ENCODE results near the gene MPIG6B. TPM values are rescaled to one million over a fixed set of nuclear protein-coding genes. Genes with fewer than 3 reads are reported as not detected.

MPIG6B gene
- total RNA-seq, 4 donors from 2014 or later = 0.54 TPM; not detected in 3

DNA sequence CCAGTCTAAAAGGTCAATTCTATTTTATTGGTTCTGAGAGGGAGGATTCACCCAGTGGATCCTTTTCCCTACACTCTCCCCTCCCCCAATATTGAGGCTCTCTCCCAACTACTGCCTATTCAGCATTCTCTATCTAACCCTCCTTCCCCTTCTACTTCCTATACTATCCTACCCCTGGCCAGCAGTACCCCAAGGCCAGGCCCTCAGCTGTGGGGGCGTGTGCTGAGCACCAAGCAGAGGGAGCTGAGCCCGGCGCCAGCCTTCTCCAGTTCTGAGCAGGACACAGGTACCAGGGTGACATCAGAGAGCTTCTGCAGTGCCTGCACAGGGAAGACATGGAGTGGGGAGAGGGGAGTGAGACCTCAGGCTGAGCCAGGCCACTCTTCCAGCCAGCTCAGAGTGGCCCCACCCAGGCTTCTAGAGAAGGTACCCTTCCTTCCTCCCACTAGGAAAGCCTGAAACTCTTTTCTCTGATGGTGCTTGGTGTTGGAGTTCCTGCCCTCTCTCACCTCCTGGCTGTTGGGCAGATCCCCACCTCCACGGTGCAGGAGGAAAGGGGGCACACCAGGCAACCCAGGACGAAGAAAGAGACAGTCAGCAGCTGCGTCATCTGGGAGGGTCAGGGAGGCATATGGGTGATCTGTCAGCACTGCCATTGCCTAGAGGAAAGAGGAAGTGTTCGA, 4.0 kb downstream of the MPIG6B start:
- H3K36me3 ChIP-seq = peaks cover 0 to 50% of the 10 kb centered on the region in 2 donors
- peaks cover 0 to 47% (median 20%) of the 10 kb centered on the region in 3 donors for H3K4me1 ChIP-seq
- H3K27me3 ChIP-seq = no peaks in the 10 kb centered on the region
- no peak for ATAC-seq
- peak overlapping the region in 3 of 4 donors; percentile 94 to 99 (median 98) for H3K27ac ChIP-seq
- H3K9me3 ChIP-seq = no peaks in the 10 kb centered on the region
- peak overlapping the region in 1 of 2 donors; percentile 80 for H3K4me3 ChIP-seq
- TF ChIP-seq EP300 (IDR thresholded peaks at IDR 0.05) (no peak), POLR2AphosphoS5 (IDR thresholded peaks at IDR 0.05) (no peak)
- 60% methylated on average over 2 of the region's 7 CpGs; no CpG with 5 or more reads in 1 of the 2 donors for WGBS, 2 donors (ENCODE audit: low coverage in 1 of 2)

DNA sequence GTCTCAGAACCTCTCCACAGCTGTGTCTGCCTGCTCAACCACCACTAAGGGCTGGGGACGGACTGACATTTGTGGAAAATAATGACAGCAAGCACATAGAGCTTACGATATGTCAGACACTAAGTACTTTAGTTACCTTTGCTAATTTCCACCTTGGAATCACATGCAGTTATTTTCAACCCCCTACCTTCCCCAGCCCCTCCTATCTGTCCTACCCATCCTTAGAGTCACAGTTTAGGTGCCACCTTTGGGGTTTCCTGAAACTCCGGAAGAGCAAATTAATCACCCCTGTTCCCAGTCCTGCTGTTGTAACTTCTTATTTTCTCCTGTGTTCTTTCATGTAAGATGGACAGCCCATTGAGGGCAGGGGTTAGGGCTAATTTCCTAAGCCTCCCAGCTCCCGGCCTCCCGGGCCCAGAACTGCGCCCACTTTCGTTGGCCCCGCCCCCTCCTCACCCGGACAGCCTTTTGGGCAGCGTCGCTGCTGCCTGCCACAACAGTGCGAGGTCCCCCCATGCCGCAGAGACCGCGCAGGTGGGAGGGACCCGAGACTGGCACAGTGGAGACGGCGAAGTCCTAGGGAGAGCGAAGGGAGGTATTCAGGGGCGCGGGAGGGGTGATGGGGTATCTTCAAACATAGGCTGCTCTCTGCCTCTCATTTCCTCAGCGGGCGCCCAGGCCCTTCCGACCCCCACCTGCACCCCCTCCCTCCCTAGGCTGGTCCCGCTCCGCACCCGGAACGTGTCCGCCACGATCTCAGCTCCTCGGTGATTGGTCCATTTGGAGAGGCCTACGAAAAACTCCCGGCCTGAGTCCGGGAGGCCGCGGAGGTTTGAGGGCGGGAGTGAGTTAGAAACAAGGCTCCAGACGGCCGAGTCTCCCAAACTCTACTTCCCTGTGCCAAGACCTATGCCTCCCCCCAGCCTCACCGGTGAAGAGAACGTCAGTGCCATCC, 4.8 kb downstream of the MPIG6B start:
- WGBS, 2 donors (ENCODE audit: low coverage in 1 of 2) = 47 to 100% methylated on average over 1 to 8 of the region's 41 CpGs
- Histone ChIP-seq H3K27me3 (no peaks in the 10 kb centered on the region), H3K27ac (peak overlapping the region; percentile 8 to 99 (median 96)), H3K4me1 (peaks cover 0 to 55% (median 20%) of the 10 kb centered on the region in 3 donors), H3K9me3 (no peaks in the 10 kb centered on the region), H3K4me3 (peak overlapping the region; percentile 80 to 92), H3K36me3 (peaks cover 0 to 59% of the 10 kb centered on the region in 2 donors)
- ATAC-seq = no peak
- TF ChIP-seq, protein P1, sequence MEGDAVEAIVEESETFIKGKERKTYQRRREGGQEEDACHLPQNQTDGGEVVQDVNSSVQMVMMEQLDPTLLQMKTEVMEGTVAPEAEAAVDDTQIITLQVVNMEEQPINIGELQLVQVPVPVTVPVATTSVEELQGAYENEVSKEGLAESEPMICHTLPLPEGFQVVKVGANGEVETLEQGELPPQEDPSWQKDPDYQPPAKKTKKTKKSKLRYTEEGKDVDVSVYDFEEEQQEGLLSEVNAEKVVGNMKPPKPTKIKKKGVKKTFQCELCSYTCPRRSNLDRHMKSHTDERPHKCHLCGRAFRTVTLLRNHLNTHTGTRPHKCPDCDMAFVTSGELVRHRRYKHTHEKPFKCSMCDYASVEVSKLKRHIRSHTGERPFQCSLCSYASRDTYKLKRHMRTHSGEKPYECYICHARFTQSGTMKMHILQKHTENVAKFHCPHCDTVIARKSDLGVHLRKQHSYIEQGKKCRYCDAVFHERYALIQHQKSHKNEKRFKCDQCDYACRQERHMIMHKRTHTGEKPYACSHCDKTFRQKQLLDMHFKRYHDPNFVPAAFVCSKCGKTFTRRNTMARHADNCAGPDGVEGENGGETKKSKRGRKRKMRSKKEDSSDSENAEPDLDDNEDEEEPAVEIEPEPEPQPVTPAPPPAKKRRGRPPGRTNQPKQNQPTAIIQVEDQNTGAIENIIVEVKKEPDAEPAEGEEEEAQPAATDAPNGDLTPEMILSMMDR (IDR thresholded peaks at IDR 0.05) = no peak
- TF ChIP-seq POLR2A (IDR thresholded peaks at IDR 0.05) = no peak
- TF ChIP-seq EP300 (IDR thresholded peaks at IDR 0.05) = no peak
- TF ChIP-seq POLR2AphosphoS5 (IDR thresholded peaks at IDR 0.05) = no peak

DNA sequence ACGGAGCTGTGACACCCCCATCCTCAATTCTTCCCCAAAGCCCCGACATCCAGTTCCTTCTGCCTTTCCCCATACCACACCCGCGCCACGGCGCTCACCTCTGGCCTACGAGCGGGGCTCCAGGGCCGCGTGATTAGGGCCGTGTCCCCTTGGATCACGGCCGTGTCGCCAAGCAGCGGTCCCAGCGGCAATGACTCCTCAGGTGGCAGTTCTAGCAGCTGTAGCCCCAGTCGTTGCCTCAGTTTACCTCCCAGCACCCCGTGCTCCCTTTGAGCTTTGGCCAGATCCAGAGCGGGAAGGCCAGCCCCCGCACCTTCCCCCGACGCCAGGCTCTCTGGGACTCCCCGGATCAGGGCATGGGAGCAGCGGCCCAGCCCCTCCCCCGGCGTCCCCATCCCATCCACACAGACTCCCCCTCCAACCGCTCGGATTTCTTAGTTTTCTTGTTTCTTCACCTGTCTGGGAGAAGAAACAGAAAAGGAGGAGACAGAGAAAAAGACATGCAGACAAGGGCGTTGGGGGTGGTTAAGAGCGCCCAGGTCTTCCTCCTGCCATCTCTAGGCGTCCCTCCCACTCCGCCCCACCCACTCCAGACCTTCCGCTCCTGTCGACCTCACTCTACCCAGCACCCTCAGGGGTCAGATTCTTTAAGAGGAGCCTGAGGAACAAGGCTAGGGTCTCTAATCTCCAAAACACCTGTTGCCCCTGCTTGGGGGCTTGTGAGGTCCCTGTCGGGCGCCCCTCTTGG, 5.8 kb downstream of the MPIG6B start, which contains the start of gene DDAH2:
DDAH2 (minus strand) TSS at position 533 of the 748 bp plus-strand sequence; CDS start at position 395, 138 bp downstream.
- 0 to 5% methylated on average over 3 to 7 of the region's 36 CpGs for WGBS, 2 donors (ENCODE audit: low coverage in 1 of 2)
- peaks cover 0 to 68% of the 10 kb centered on the region in 2 donors for H3K36me3 ChIP-seq
- H3K4me1 ChIP-seq = peaks cover 0 to 64% (median 23%) of the 10 kb centered on the region in 3 donors
- peak within 1 kb of the TSS; percentile 80 to 92 for H3K4me3 ChIP-seq
- no peaks in the 10 kb centered on the region for H3K9me3 ChIP-seq
- peak in 1 of 2 donors; percentile 8 for TF ChIP-seq POLR2A (IDR thresholded peaks at IDR 0.05)
- no peak for TF ChIP-seq EP300 (IDR thresholded peaks at IDR 0.05)
- TF ChIP-seq, protein P1 (IDR thresholded peaks at IDR 0.05) = peak in 1 of 4 experiments; percentile 56
- TF ChIP-seq POLR2AphosphoS5 (IDR thresholded peaks at IDR 0.05) = no peak
- ATAC-seq = peak; percentile 26
- no peaks in the 10 kb centered on the region for H3K27me3 ChIP-seq
- H3K27ac ChIP-seq = peak within 1 kb of the TSS; percentile 94 to 99 (median 96)

DNA sequence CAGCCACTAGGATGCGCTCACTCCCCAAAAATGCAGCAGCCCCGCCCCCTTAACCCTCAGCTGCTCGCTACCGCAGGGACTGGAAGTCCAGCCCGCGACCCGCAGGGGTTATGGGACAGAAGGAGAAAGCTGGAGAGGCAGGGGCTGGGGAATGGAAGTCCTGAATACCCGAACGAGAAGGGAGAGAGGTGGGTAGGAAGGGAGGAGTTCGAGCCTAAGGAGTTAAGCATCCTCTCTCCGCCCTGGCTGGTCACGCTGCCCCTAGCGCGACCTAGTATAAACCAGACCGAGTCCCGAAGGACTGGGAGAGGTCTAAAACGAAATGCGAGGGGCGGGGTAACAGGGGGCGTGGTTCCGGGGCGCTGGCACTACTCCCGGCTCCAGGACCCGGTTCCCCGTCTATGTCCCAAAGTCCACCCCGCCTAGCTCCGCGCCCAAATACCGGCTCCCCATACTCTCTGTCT, 6.4 kb downstream of the MPIG6B start:
- 0% methylated on average over 3 to 7 of the region's 29 CpGs for WGBS, 2 donors (ENCODE audit: low coverage in 1 of 2)
- H3K27ac ChIP-seq = peak overlapping the region; percentile 94 to 99 (median 96)
- TF ChIP-seq, protein P1 (IDR thresholded peaks at IDR 0.05) = peak in 2 of 4 experiments; percentile 63 to 75
- TF ChIP-seq EP300 (IDR thresholded peaks at IDR 0.05) (no peak), POLR2AphosphoS5 (IDR thresholded peaks at IDR 0.05) (peak; percentile 68)
- no peaks in the 10 kb centered on the region for H3K27me3 ChIP-seq
- no peaks in the 10 kb centered on the region for H3K9me3 ChIP-seq
- peak; percentile 92 for ATAC-seq
- peak overlapping the region; percentile 80 to 92 for H3K4me3 ChIP-seq
- H3K4me1 ChIP-seq = peaks cover 0 to 70% (median 29%) of the 10 kb centered on the region in 3 donors
- H3K36me3 ChIP-seq = peaks cover 0 to 72% of the 10 kb centered on the region in 2 donors

Data from gastroesophageal sphincter (tissue), 4 donors.